Esophagus muscularis mucosa (tissue), 4 donors: ENCODE results near the gene NEU1. TPM values are rescaled to one million over a fixed set of nuclear protein-coding genes. Genes with fewer than 3 reads are reported as not detected.

ENCODE experiments used
- DNase-seq: peaks from one replicate; pipeline ENCODE4 v3.0.0-alpha.2; 2017; ENCODE audit errors: extremely low spot score
- H3K27ac ChIP-seq, 4 donors: fragments of 200-600 bp; sonication (generic); replicated peaks in 1 of 4; 1 replicate in 3 of 4; 2 replicates in 1 of 4; pipeline ENCODE4 v1.5.1; 2016 to 2019; ENCODE audit warnings: mild to moderate bottlenecking in 1 of 4
- H3K27me3 ChIP-seq, 4 donors: fragments of 200-600 bp; sonication (generic); one replicate each; pipeline versions ENCODE4 v1.5.1 to v1.6.0; 2016 to 2019
- H3K36me3 ChIP-seq, 4 donors: fragments of 200-600 bp; sonication (generic); one replicate each; pipeline ENCODE4 v1.5.1; 2016 to 2019
- H3K4me1 ChIP-seq, 4 donors: fragments of 200-600 bp; sonication (generic); one replicate each; pipeline ENCODE4 v1.5.1; 2016 to 2019
- H3K4me3 ChIP-seq, 4 donors: fragments of 200-600 bp; sonication (generic); 1 replicate in 2 of 4; 2 replicates in 2 of 4; pipeline ENCODE4 v1.5.1; 2016 to 2019; ENCODE audit warnings: mild to moderate bottlenecking in 4 of 4, moderate library complexity in 1 of 4
- H3K9me3 ChIP-seq, 4 donors: fragments of 200-600 bp; sonication (generic); 1 replicate in 3 of 4; 2 replicates in 1 of 4; pipeline ENCODE4 v1.5.1; 2016 to 2019
- EP300 ChIP-seq: sonication (generic); formaldehyde crosslinking; IDR thresholded peaks from one replicate; pipeline ENCODE4 v1.6.1; 2017; ENCODE audit warnings: antibody characterized with exemption
- POLR2A ChIP-seq: fragments of 450-650 bp; IDR thresholded peaks from one replicate; pipeline ENCODE4 v1.6.1; 2017; ENCODE audit warnings: antibody characterized with exemption, moderate library complexity, mild to moderate bottlenecking, low read depth
- POLR2AphosphoS5 ChIP-seq, 2 donors: sonication (generic); formaldehyde crosslinking; IDR thresholded peaks; one replicate each; pipeline ENCODE4 v1.6.1; 2017; ENCODE audit warnings: antibody characterized with exemption in 2 of 2
- WGBS: methylation state at CpG from one replicate; pipeline ENCODE4 v1.1.5; 2018; 5-methylcytosine and 5-hydroxymethylcytosine counted together
- intact Hi-C: fragments of 100-400 bp; cut with DNase I; formaldehyde crosslinking; loops from one replicate; pipeline ENCODE4 v1.15.1; 2023
- total RNA-seq, 4 donors: library from RNA; depleted of rRNA; stranded (reverse); fragments of >200 nt; gene quantifications; one replicate each; pipeline versions ENCODE4 v1.1.0 to v1.2.1, GENCODE V29; 2016
- TF ChIP-seq, protein P1 (sequence below), 3 experiments: fragments of 200-600 bp in 2 of 3; fragments of 450-650 bp in 1 of 3; sonication (generic) in 2 of 3; IDR thresholded peaks; one replicate each; pipeline ENCODE4 v1.5.1; 2017 to 2019; ENCODE audit warnings: antibody characterized with exemption in 3 of 3, mild to moderate bottlenecking in 2 of 3, moderate library complexity in 1 of 3

Gene NEU1
- total RNA-seq, 4 donors from 2014 or later = 24.9 to 39.6 (median 34.9) TPM

DNA sequence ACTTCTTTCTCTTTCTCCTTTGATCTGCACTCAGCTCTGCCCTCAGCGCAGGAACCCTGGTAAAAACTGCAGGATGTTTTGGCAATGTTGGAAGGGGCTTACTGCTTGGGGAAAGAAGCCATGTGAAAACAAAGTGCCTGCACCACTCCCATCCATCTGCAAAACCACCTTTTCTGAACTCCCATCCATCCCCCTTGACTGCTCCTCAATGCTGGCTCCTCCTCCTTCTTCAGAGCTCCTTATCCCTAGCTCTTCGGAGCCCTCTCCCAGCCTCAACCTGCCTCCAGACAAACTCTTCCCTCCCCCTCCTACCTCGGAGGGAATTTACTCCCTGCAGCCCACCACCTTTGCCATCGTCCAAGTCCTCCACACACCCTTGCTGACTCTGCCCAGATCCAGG is 43.5 kb upstream of the NEU1 start:
- DNase-seq = no peak

GRCh38 chr6:31905041-31905440 is 42.4 kb upstream of the NEU1 start:
- intact Hi-C loops = no loop called here
- 100% methylated on average over 1 of the region's 1 CpG for WGBS

More for the DNA sequence above, 43.5 kb upstream of the NEU1 start:
- peaks cover 11 to 23% (median 21%) of the 10 kb centered on the region in 4 donors for H3K4me1 ChIP-seq
- no peaks in the 10 kb centered on the region for H3K36me3 ChIP-seq
- TF ChIP-seq POLR2A = no peak
- TF ChIP-seq, protein P1, sequence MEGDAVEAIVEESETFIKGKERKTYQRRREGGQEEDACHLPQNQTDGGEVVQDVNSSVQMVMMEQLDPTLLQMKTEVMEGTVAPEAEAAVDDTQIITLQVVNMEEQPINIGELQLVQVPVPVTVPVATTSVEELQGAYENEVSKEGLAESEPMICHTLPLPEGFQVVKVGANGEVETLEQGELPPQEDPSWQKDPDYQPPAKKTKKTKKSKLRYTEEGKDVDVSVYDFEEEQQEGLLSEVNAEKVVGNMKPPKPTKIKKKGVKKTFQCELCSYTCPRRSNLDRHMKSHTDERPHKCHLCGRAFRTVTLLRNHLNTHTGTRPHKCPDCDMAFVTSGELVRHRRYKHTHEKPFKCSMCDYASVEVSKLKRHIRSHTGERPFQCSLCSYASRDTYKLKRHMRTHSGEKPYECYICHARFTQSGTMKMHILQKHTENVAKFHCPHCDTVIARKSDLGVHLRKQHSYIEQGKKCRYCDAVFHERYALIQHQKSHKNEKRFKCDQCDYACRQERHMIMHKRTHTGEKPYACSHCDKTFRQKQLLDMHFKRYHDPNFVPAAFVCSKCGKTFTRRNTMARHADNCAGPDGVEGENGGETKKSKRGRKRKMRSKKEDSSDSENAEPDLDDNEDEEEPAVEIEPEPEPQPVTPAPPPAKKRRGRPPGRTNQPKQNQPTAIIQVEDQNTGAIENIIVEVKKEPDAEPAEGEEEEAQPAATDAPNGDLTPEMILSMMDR (IDR thresholded peaks at IDR 0.05) = no peak
- TF ChIP-seq EP300 = no peak
- TF ChIP-seq POLR2AphosphoS5 (IDR thresholded peaks at IDR 0.05) = no peak
- H3K4me3 ChIP-seq = no peak overlapping the region
- 39% methylated on average over 4 of the region's 4 CpGs for WGBS
- H3K9me3 ChIP-seq = no peaks in the 10 kb centered on the region
- H3K27ac ChIP-seq = no peak overlapping the region
- intact Hi-C loops = no loop called here
- H3K27me3 ChIP-seq = no peaks in the 10 kb centered on the region

DNA sequence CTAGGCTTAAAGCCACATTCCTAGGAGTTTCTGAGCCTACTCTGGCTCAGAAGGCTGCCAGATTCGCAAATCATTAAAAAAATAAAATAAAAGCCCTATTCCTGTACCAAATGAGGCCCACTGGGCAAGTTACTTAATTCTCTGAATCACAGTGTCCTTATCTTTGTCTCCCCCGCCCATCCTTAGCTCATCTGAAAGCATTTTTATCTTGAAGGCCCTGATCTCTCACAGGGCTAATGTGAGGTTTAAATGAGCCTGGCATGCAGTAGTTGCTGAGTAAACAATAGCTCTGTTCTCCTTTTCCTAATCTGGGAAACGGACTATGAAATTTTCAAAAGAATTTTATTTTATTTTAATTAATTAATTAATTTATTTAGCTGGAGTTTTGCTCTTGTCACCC is 41.3 kb upstream of the NEU1 start:
- H3K4me1 ChIP-seq = peaks cover 20 to 45% (median 37%) of the 10 kb centered on the region in 4 donors
- peak overlapping the region; percentile 80 to 89 (median 84) for H3K27ac ChIP-seq
- no peaks in the 10 kb centered on the region for H3K36me3 ChIP-seq
- 82% methylated on average over 3 of the region's 3 CpGs for WGBS
- no peak for DNase-seq
- no peaks in the 10 kb centered on the region for H3K9me3 ChIP-seq
- TF ChIP-seq, protein P1 (IDR thresholded peaks at IDR 0.05) = no peak
- no peaks in the 10 kb centered on the region for H3K27me3 ChIP-seq
- no peak overlapping the region for H3K4me3 ChIP-seq
- intact Hi-C loops = no loop called here

More at GRCh38 chr6:31905041-31905440, 42.4 kb upstream of the NEU1 start:
- TF ChIP-seq POLR2A (no peak), POLR2AphosphoS5 (IDR thresholded peaks at IDR 0.05) (no peak), EP300 (no peak)
- TF ChIP-seq, protein P1 (IDR thresholded peaks at IDR 0.05) = no peak
- DNase-seq = no peak
- H3K4me3 ChIP-seq = no peak overlapping the region
- H3K9me3 ChIP-seq = no peaks in the 10 kb centered on the region
- no peaks in the 10 kb centered on the region for H3K27me3 ChIP-seq
- H3K27ac ChIP-seq = no peak overlapping the region
- H3K4me1 ChIP-seq = peaks cover 15 to 34% (median 29%) of the 10 kb centered on the region in 4 donors
- no peaks in the 10 kb centered on the region for H3K36me3 ChIP-seq

GRCh38 chr6:31901953-31902643 is 39.5 kb upstream of the NEU1 start, which contains the start of gene ZBTB12:
ZBTB12 (minus strand) TSS chr6:31902086; CDS start chr6:31901305, 781 bp downstream.
- WGBS = 2% methylated on average over 4 of the region's 77 CpGs
- intact Hi-C loops = no loop called here
- Histone ChIP-seq H3K9me3 (no peaks in the 10 kb centered on the region), H3K4me1 (peaks cover 27 to 54% (median 45%) of the 10 kb centered on the region in 4 donors), H3K27me3 (no peaks in the 10 kb centered on the region), H3K27ac (peak within 1 kb of the TSS; percentile 80 to 89 (median 84)), H3K36me3 (no peaks in the 10 kb centered on the region), H3K4me3 (peak within 1 kb of the TSS; percentile 58 to 86 (median 75))
- peak; percentile 96 for DNase-seq
- TF ChIP-seq POLR2A (no peak), POLR2AphosphoS5 (IDR thresholded peaks at IDR 0.05) (peak; percentile 68 to 84)

GRCh38 chr6:31901415-31901952 is 38.9 kb upstream of the NEU1 start:
- Histone ChIP-seq H3K4me1 (peaks cover 33 to 60% (median 51%) of the 10 kb centered on the region in 4 donors), H3K4me3 (peak overlapping the region; percentile 58 to 86 (median 75)), H3K27me3 (no peaks in the 10 kb centered on the region), H3K36me3 (no peaks in the 10 kb centered on the region), H3K27ac (peak overlapping the region; percentile 80 to 89 (median 84)), H3K9me3 (no peaks in the 10 kb centered on the region)
- DNase-seq = no peak
- intact Hi-C loops = no loop called here
- no peak for TF ChIP-seq POLR2A
- whole genome bisulfite sequencing = 0% methylated on average over 7 of the region's 45 CpGs
